Heart left ventricle (tissue), 16 donors: ENCODE results near the gene B9D2. TPM values are rescaled to one million over a fixed set of nuclear protein-coding genes. Genes with fewer than 3 reads are reported as not detected.

Source experiments
- ATAC-seq, 4 donors: fragments of 200-7000 bp; cut with Tn5 transposase; one replicate each; pipeline ENCODE4 v1.9.1; 2020 to 2022; ENCODE audit warnings: moderate library complexity in 4 of 4, mild to moderate bottlenecking in 3 of 4, moderate number of reproducible peaks in 1 of 4
- DNase-seq, 5 donors: peaks; one replicate each; pipeline ENCODE4 v3.0.0-alpha.2; 2020
- H3K27ac ChIP-seq, 12 donors: fragments of 200-600 bp; sonication (generic) in 4 of 12; one replicate each; pipeline versions ENCODE4 v1.5.0 to v1.8.0; 2016 to 2022; ENCODE audit warnings: mild to moderate bottlenecking in 2 of 12
- H3K27me3 ChIP-seq, 9 donors: fragments of 200-600 bp; sonication (generic) in 2 of 9; one replicate each; pipeline versions ENCODE4 v1.5.1 to v1.8.0; 2016 to 2022; ENCODE audit warnings: mild to moderate bottlenecking in 3 of 9
- H3K36me3 ChIP-seq, 9 donors: fragments of 200-600 bp; sonication (generic) in 2 of 9; one replicate each; pipeline versions ENCODE4 v1.5.0 to v1.8.0; 2018 to 2022; ENCODE audit warnings: mild to moderate bottlenecking in 2 of 9
- H3K4me1 ChIP-seq, 12 donors: fragments of 200-600 bp; sonication (generic) in 4 of 12; one replicate each; pipeline versions ENCODE4 v1.5.0 to v1.8.0; 2016 to 2022; ENCODE audit warnings: mild to moderate bottlenecking in 3 of 12
- H3K4me3 ChIP-seq, 12 donors: fragments of 200-600 bp; sonication (generic) in 4 of 12; one replicate each; pipeline versions ENCODE4 v1.5.0 to v1.8.0; 2017 to 2022; ENCODE audit warnings: mild to moderate bottlenecking in 9 of 12, moderate library complexity in 4 of 12
- H3K9me3 ChIP-seq, 12 donors: fragments of 200-600 bp; sonication (generic) in 4 of 12; one replicate each; pipeline versions ENCODE4 v1.5.0 to v1.8.0; 2016 to 2022; ENCODE audit warnings: mild to moderate bottlenecking in 1 of 12
- POLR2A ChIP-seq, 2 donors: fragments of 450-650 bp; IDR thresholded peaks; one replicate each; pipeline ENCODE4 v1.6.1; 2017; ENCODE audit warnings: antibody characterized with exemption in 2 of 2, mild to moderate bottlenecking in 2 of 2, moderate library complexity in 2 of 2
- WGBS, 4 donors: extraction: QIAGEN DNeasy Blood & Tissue Kit in 2 of 4; methylation state at CpG; one replicate each; pipeline versions ENCODE4 v1.1.5 to v1.1.7; 2013 to 2018; 5-methylcytosine and 5-hydroxymethylcytosine counted together
- intact Hi-C, 10 donors: fragments of 100-400 bp; cut with DNase I; formaldehyde crosslinking; loops; one replicate each; pipeline versions ENCODE4 v1.11.1 to v1.14.2; 2022
- polyA plus RNA-seq, 2 donors: library from polyadenylated mRNA; stranded (reverse); fragments of 200-250 nt; gene quantifications; one replicate each; pipeline ENCODE4 v1.2.3, GENCODE V29; 2013
- total RNA-seq, 9 donors: library from RNA; depleted of rRNA in 2 of 9; stranded (reverse); fragments of >200 nt in 2 of 9; fragmentation: NEBNext Ultra II Directional in 3 of 9; extraction: Animal tissue kit (Norgen Biotek cat#: 25700) in 3 of 9; gene quantifications; one replicate each; pipeline versions ENCODE4 v1.1.0 to v1.2.4, GENCODE V29; 2016 to 2023
- TF ChIP-seq, protein P1 (sequence below), 12 donors: fragments of 200-600 bp; sonication (generic) in 4 of 12; IDR thresholded peaks; one replicate each; pipeline versions ENCODE4 v1.5.0 to v1.8.0; 2018 to 2022; ENCODE audit warnings: antibody characterized with exemption in 12 of 12, mild to moderate bottlenecking in 5 of 12
- donor health status: ischemic (EF 13 %, LVEDD 7.1; RV severe dilation, severe dysfunction).
- donor health status: healthy with polysubstance abuse.
- donor health status: DM: no; HTN: yes; CAD: no.
- donor health status: DM: no; HTN: no; CAD: no.
- donor health status: ischemic (EF 25% LVEDD 6.9; RV normal size, moderate dysfunction).
- donor health status: ischemic (EF 25% LVEDD 5.7; RV mildly dilated, moderate dysfunction).
- donor health status: healthy.
- donor health status: DM: yes; HTN: yes; CAD: no.
- donor health status: ischemic (EF 35%, LVEDD 5.7; RV mildly dilated, moderate dysfunction).
- donor health status: nonischemic (EF 11% LVEDD 7.7; RV severe dilation, severe dysfunction).
- donor health status: DM: yes; HTN: yes; CAD: no.
- donor health status: PGD.
- donor health status: ischemic (EF 29% LVEDD 5.4; RV normal size, mild dysfunction).
- donor health status: nonischemic (EF 23%, LVEDD 6.1; RV moderate dilation, normal function).

B9D2 gene
- total and polyA plus RNA-seq, 11 donors: 1.9 to 14.6 (median 3.3) TPM

DNA sequence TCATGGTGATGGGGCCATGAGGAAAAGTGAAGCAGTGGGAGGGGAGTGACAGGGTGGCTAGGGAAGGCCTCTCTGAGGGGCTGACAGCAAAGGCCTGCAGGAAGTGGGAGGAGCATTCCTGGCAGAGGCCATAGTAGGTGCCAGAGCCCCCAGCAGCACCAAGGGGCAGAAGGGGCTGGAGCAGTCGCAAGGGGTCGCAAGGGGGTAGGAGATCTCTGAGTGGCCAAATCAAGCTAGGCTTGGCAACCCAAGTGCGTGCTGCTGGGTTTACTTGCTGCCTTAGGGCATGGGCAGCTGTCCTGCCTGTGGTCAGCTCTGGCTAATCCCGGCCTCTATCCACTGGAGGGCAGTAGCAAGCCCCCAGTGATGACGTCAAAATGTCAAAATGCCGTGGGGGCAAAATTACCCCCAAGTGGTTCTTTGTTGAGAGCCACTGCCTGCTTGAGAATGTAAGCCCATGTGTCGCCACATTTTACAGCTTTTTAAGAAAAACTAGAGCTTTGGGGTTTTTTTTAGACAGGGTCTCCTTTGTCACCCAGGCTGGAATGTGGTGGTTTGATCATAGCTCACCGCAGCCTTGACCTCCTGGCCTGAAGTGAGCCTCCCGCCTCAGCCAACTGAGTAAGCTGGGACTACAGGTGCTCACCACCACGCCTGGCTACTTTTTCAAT is 42.2 kb downstream of the B9D2 start:
- H3K36me3 ChIP-seq: peaks cover 3 to 61% (median 46%) of the 10 kb centered on the region in 9 donors

DNA sequence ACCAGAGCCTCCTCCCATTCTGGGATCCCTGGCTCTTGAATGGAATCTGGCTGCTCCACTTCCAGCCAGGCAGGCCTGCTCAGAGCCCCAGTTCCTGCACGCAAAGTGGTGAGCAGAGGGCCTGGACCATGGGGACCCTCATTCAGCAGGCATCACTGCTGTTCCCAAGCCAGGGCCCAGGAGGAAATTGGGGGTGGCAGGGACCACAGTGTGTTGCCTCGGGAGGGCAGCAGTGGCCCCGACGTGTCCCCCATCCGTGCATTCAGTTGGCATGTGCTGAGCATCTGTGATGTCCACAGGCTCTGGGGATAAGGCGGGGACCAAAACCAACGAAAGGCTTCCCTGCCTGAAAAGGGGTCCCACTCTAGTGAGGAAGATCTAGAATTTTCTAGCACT is 42.7 kb downstream of the B9D2 start:
- Histone ChIP-seq H3K4me3 (no peak overlapping the region), H3K27me3 (no peaks in the 10 kb centered on the region), H3K27ac (peak overlapping the region in 8 of 12 donors; percentile 22 to 95 (median 91)), H3K9me3 (no peaks in the 10 kb centered on the region), H3K36me3 (peaks cover 3 to 66% (median 52%) of the 10 kb centered on the region in 9 donors), H3K4me1 (peaks cover 4 to 55% (median 49%) of the 10 kb centered on the region in 12 donors)
- no peak for ATAC-seq
- 63 to 85% (median 73%) methylated on average over 6 to 7 of the region's 7 CpGs for whole genome bisulfite sequencing, 4 donors
- intact Hi-C loops: loop anchor here in 6 of 10 donors (2.0 to 10.0 kb wide), 5 partner anchors 32 to 244 kb away; partner anchors contain the start of genes B3GNT8 (in 1 of the 6) and TGFB1 (in 1 of the 6)
- DNase-seq: peak in 1 of 5 donors; percentile 46
- TF ChIP-seq, protein P1, sequence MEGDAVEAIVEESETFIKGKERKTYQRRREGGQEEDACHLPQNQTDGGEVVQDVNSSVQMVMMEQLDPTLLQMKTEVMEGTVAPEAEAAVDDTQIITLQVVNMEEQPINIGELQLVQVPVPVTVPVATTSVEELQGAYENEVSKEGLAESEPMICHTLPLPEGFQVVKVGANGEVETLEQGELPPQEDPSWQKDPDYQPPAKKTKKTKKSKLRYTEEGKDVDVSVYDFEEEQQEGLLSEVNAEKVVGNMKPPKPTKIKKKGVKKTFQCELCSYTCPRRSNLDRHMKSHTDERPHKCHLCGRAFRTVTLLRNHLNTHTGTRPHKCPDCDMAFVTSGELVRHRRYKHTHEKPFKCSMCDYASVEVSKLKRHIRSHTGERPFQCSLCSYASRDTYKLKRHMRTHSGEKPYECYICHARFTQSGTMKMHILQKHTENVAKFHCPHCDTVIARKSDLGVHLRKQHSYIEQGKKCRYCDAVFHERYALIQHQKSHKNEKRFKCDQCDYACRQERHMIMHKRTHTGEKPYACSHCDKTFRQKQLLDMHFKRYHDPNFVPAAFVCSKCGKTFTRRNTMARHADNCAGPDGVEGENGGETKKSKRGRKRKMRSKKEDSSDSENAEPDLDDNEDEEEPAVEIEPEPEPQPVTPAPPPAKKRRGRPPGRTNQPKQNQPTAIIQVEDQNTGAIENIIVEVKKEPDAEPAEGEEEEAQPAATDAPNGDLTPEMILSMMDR (IDR thresholded peaks at IDR 0.05): no peak
- no peak for TF ChIP-seq POLR2A (IDR thresholded peaks at IDR 0.05)

More for the DNA sequence above, 42.2 kb downstream of the B9D2 start:
- Histone ChIP-seq H3K27ac (peak overlapping the region; percentile 23 to 95 (median 89)), H3K9me3 (no peaks in the 10 kb centered on the region), H3K4me3 (no peak overlapping the region), H3K4me1 (peaks cover 4 to 60% (median 54%) of the 10 kb centered on the region in 12 donors), H3K27me3 (no peaks in the 10 kb centered on the region)
- intact Hi-C loops: loop anchor here in 6 of 10 donors (2.0 to 10.0 kb wide), 5 partner anchors 31 to 243 kb away; partner anchors contain the start of genes B3GNT8 (in 1 of the 6) and TGFB1 (in 1 of the 6)
- DNase-seq (peak in 4 of 5 donors; percentile 50 to 60 (median 60)), ATAC-seq (no peak)
- 50 to 57% (median 51%) methylated on average over 9 to 10 of the region's 10 CpGs for WGBS, 4 donors
- no peak for TF ChIP-seq POLR2A (IDR thresholded peaks at IDR 0.05)
- TF ChIP-seq, protein P1 (IDR thresholded peaks at IDR 0.05): peak; percentile 52 to 81 (median 67)

DNA sequence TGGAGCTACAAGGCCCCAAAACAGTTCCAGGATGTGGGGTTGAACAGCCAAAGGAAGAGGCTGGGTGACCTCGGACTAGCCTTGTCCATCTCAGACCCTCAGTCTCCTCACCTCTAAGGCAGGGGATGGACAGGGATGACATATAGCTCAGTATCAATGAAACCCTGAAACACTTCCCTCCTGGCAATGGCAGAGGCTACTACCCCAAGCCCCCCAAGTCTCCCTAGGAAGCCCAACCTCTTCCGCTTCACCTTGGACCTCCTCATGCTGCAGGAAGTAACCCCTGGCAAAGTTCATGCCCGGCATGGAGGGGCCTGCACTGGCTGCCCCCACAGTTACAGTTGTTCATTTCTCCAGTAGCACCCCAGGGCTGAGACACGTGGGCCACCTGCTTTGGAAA is 43.4 kb downstream of the B9D2 start:
- ATAC-seq (no peak), DNase-seq (no peak)
- intact Hi-C loops: loop anchor here in 6 of 10 donors (2.0 to 10.0 kb wide), 5 partner anchors 32 to 244 kb away; partner anchors contain the start of genes B3GNT8 (in 1 of the 6) and TGFB1 (in 1 of the 6)
- WGBS, 4 donors: 82 to 91% (median 85%) methylated on average over 4 of the region's 4 CpGs
- peaks cover 3 to 72% (median 58%) of the 10 kb centered on the region in 9 donors for H3K36me3 ChIP-seq
- H3K27ac ChIP-seq: peak overlapping the region in 1 of 12 donors; percentile 73
- no peak overlapping the region for H3K4me3 ChIP-seq
- H3K4me1 ChIP-seq: peaks cover 4 to 48% (median 43%) of the 10 kb centered on the region in 12 donors
- H3K27me3 ChIP-seq: no peaks in the 10 kb centered on the region
- TF ChIP-seq POLR2A (IDR thresholded peaks at IDR 0.05): no peak
- TF ChIP-seq, protein P1 (IDR thresholded peaks at IDR 0.05): no peak
- no peaks in the 10 kb centered on the region for H3K9me3 ChIP-seq

DNA sequence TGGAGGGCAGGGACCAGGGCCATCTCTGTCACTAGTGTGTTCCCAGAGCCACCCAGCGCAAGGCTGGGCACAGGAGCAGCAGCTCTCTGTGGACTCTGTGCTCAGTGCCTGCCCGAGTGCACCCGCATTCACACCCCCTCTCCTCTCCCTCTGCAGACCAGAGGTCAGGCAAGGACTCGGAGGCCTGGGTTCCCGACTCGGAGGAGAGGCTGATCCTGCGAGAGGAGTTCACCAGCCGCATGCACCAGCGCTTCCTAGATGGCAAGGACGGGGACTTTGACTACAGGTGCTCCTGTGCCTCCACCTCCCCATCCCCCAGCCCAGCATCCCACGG is 43.8 kb downstream of the B9D2 start:
- Histone ChIP-seq H3K4me3 (no peak overlapping the region), H3K9me3 (no peaks in the 10 kb centered on the region), H3K36me3 (peaks cover 3 to 76% (median 60%) of the 10 kb centered on the region in 9 donors), H3K27ac (peak overlapping the region in 1 of 12 donors; percentile 73), H3K4me1 (peaks cover 4 to 44% (median 39%) of the 10 kb centered on the region in 12 donors), H3K27me3 (no peaks in the 10 kb centered on the region)
- TF ChIP-seq, protein P1 (IDR thresholded peaks at IDR 0.05): no peak
- TF ChIP-seq POLR2A (IDR thresholded peaks at IDR 0.05): no peak
- intact Hi-C loops: loop anchor here in 6 of 10 donors (2.0 to 10.0 kb wide), 5 partner anchors 33 to 245 kb away; partner anchors contain the start of genes B3GNT8 (in 1 of the 6) and TGFB1 (in 1 of the 6)
- DNase-seq (no peak), ATAC-seq (no peak)
- 78 to 88% (median 83%) methylated on average over 6 to 11 of the region's 11 CpGs for WGBS, 4 donors
